Esophagus muscularis mucosa (tissue), 4 donors: ENCODE measurements around the gene TPM2.

ENCODE experiments used
- EP300 ChIP-seq: sonication (generic); formaldehyde crosslinking; IDR thresholded peaks from one replicate; pipeline ENCODE4 v1.6.1; 2017; ENCODE audit warnings: antibody characterized with exemption
- POLR2A ChIP-seq: fragments of 450-650 bp; IDR thresholded peaks from one replicate; pipeline ENCODE4 v1.6.1; 2017; ENCODE audit warnings: antibody characterized with exemption, moderate library complexity, mild to moderate bottlenecking, low read depth
- POLR2AphosphoS5 ChIP-seq, 2 donors: sonication (generic); formaldehyde crosslinking; IDR thresholded peaks; one replicate each; pipeline ENCODE4 v1.6.1; 2017; ENCODE audit warnings: antibody characterized with exemption in 2 of 2
- TF ChIP-seq, protein P1 (sequence below), 3 experiments: fragments of 200-600 bp in 2 of 3; fragments of 450-650 bp in 1 of 3; sonication (generic) in 2 of 3; IDR thresholded peaks; one replicate each; pipeline ENCODE4 v1.5.1; 2017 to 2019; ENCODE audit warnings: antibody characterized with exemption in 3 of 3, mild to moderate bottlenecking in 2 of 3, moderate library complexity in 1 of 3

- TF ChIP-seq, protein P1, sequence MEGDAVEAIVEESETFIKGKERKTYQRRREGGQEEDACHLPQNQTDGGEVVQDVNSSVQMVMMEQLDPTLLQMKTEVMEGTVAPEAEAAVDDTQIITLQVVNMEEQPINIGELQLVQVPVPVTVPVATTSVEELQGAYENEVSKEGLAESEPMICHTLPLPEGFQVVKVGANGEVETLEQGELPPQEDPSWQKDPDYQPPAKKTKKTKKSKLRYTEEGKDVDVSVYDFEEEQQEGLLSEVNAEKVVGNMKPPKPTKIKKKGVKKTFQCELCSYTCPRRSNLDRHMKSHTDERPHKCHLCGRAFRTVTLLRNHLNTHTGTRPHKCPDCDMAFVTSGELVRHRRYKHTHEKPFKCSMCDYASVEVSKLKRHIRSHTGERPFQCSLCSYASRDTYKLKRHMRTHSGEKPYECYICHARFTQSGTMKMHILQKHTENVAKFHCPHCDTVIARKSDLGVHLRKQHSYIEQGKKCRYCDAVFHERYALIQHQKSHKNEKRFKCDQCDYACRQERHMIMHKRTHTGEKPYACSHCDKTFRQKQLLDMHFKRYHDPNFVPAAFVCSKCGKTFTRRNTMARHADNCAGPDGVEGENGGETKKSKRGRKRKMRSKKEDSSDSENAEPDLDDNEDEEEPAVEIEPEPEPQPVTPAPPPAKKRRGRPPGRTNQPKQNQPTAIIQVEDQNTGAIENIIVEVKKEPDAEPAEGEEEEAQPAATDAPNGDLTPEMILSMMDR (IDR thresholded peaks at IDR 0.05), result no peak
- TF ChIP-seq POLR2AphosphoS5 (IDR thresholded peaks at IDR 0.05), result no peak
- TF ChIP-seq POLR2A, result no peak
- TF ChIP-seq EP300, result no peak
These were observed 24.3 kb downstream of the TPM2 start for GRCh38 chr9:35665471-35665818.
